Measurements from ENCODE around the gene MAD2L1.

DNA sequence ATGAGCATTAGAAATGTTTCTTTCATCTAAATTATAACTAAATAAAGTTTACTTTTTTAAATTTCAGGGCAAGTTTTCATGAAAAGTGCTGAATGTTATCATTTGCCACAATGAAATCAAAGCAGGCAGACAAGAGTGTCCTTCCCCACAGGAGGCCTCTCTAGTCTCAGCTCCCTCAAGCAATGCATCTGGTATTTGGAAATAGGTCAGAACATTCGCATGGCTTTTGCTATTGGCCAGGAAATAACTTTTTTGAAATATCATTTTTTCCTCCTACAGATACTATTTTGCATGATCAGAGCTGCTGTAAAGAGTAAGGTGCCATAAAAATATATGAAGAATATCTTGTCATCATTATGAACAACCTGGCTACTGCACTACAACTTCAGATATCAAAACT lies 41.1 kb downstream of the MAD2L1 start:
- TF ChIP-seq POLR2A (IDR thresholded peaks at IDR 0.05) (no peak), POLR2AphosphoS5 (IDR thresholded peaks at IDR 0.05) (no peak)
- TF ChIP-seq, protein P1, sequence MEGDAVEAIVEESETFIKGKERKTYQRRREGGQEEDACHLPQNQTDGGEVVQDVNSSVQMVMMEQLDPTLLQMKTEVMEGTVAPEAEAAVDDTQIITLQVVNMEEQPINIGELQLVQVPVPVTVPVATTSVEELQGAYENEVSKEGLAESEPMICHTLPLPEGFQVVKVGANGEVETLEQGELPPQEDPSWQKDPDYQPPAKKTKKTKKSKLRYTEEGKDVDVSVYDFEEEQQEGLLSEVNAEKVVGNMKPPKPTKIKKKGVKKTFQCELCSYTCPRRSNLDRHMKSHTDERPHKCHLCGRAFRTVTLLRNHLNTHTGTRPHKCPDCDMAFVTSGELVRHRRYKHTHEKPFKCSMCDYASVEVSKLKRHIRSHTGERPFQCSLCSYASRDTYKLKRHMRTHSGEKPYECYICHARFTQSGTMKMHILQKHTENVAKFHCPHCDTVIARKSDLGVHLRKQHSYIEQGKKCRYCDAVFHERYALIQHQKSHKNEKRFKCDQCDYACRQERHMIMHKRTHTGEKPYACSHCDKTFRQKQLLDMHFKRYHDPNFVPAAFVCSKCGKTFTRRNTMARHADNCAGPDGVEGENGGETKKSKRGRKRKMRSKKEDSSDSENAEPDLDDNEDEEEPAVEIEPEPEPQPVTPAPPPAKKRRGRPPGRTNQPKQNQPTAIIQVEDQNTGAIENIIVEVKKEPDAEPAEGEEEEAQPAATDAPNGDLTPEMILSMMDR (IDR thresholded peaks at IDR 0.05): no peak

Data from prostate gland (tissue), 2 donors.